B cell (primary cell): ENCODE data around the gene TMEM219. TPM values are rescaled to one million over a fixed set of nuclear protein-coding genes. Genes with fewer than 3 reads are reported as not detected.

Experiments
- ATAC-seq: fragments of 200-7000 bp; cut with Tn5 transposase; one replicate; pipeline ENCODE4 v1.10.0; 2021; ENCODE audit warnings: low read depth, mild to moderate bottlenecking, moderate number of reproducible peaks, moderate library complexity
- CTCF ChIA-PET: fragments of 350-600 bp; sonication (Branson Sonifier 250); formaldehyde crosslinking; loops from one replicate; lab custom pipeline; 2021; ENCODE audit warnings: antibody characterized with exemption, inconsistent platforms; lab: Charles Lee
- POLR2A ChIA-PET: fragments of 350-600 bp; sonication (Branson Sonifier 250); formaldehyde crosslinking; loops from one replicate; lab custom pipeline; 2021; ENCODE audit warnings: antibody characterized with exemption; lab: Charles Lee
- DNase-seq: peaks from one replicate; pipeline ENCODE4 v3.0.0; 2013
- H2AFZ ChIP-seq: 2 replicates; pipeline ENCODE4 v1.6.1; 2012; ENCODE audit warnings: mild to moderate bottlenecking, low read depth, low read length; ENCODE audit not compliant: insufficient read depth, poor library complexity, severe bottlenecking
- H3K27ac ChIP-seq, 2 donors: 1 replicate in 1 of 2; 2 replicates in 1 of 2; pipeline ENCODE4 v1.5.1; 2012 to 2013; ENCODE audit warnings: low read length in 2 of 2, mild to moderate bottlenecking in 2 of 2, moderate library complexity in 1 of 2
- H3K27me3 ChIP-seq, 4 experiments: fragments of 200-600 bp in 1 of 4; sonication (generic) in 1 of 4; replicated peaks in 1 of 4; 1 replicate in 2 of 4; 2 replicates in 2 of 4; pipeline versions ENCODE4 v1.6.1 to v1.7.0; 2013 to 2016; ENCODE audit warnings: low read length in 3 of 4, mild to moderate bottlenecking in 2 of 4, mixed read lengths in 1 of 4, moderate library complexity in 1 of 4; ENCODE audit not compliant: insufficient read depth in 4 of 4, control insufficient read depth in 3 of 4; ENCODE audit errors: control extremely low read depth in 1 of 4
- H3K36me3 ChIP-seq, 2 experiments: replicated peaks in 1 of 2; 1 replicate in 1 of 2; 2 replicates in 1 of 2; pipeline versions ENCODE4 v1.6.1 to v1.7.1; 2013; ENCODE audit warnings: low read length in 1 of 2; ENCODE audit not compliant: insufficient read depth in 2 of 2, control insufficient read depth in 1 of 2; ENCODE audit errors: control extremely low read depth in 1 of 2, extremely low read depth in 1 of 2
- H3K4me1 ChIP-seq, 2 donors: fragments of 200-600 bp in 1 of 2; sonication (generic) in 1 of 2; 1 replicate in 1 of 2; 2 replicates in 1 of 2; pipeline versions ENCODE4 v1.5.1 to v1.6.1; 2013 to 2017; ENCODE audit warnings: low read length in 2 of 2; ENCODE audit not compliant: control insufficient read depth in 2 of 2, insufficient read depth in 2 of 2
- H3K4me2 ChIP-seq: replicated peaks from 2 replicates; pipeline ENCODE3; 2012; ENCODE audit warnings: mild to moderate bottlenecking, low read depth, low read length; ENCODE audit not compliant: poor library complexity, severe bottlenecking
- H3K4me3 ChIP-seq, 5 experiments: fragments of 200-600 bp in 1 of 5; sonication (generic) in 1 of 5; 1 replicate in 3 of 5; 2 replicates in 2 of 5; pipeline versions ENCODE4 v1.5.1 to v1.7.0; 2011 to 2016; ENCODE audit warnings: low read length in 4 of 5, mild to moderate bottlenecking in 4 of 5, low read depth in 2 of 5, control low read depth in 1 of 5, moderate library complexity in 1 of 5; ENCODE audit not compliant: insufficient read depth in 1 of 5; ENCODE audit errors: control extremely low read depth in 1 of 5, extremely low read depth in 1 of 5
- H3K79me2 ChIP-seq: fragments of 200-600 bp; sonication (generic); one replicate; pipeline ENCODE4 v1.6.0; 2016; ENCODE audit warnings: low read length; ENCODE audit not compliant: control insufficient read depth, insufficient read depth
- H3K9ac ChIP-seq: fragments of 200-600 bp; sonication (generic); 2 replicates; pipeline ENCODE4 v1.6.1; 2017; ENCODE audit warnings: mild to moderate bottlenecking, low read length, moderate library complexity
- H3K9me3 ChIP-seq, 3 donors: one replicate each; pipeline versions ENCODE4 v1.6.1 to v1.7.1; 2013; ENCODE audit warnings: low read length in 2 of 3; ENCODE audit not compliant: control insufficient read depth in 2 of 3, insufficient read depth in 1 of 3; ENCODE audit errors: control extremely low read depth in 1 of 3
- H4K20me1 ChIP-seq: 2 replicates; pipeline ENCODE4 v1.6.0; 2012; ENCODE audit warnings: mild to moderate bottlenecking, low read length; ENCODE audit not compliant: insufficient read depth, control insufficient read depth, poor library complexity, severe bottlenecking
- H3K27ac Mint-ChIP-seq: one replicate; pipeline ENCODE4 v1.8.0; 2021; ENCODE audit warnings: mixed read lengths
- H3K27me3 Mint-ChIP-seq: one replicate; pipeline ENCODE4 v1.8.0; 2021; ENCODE audit warnings: mixed read lengths
- H3K4me1 Mint-ChIP-seq: one replicate; pipeline ENCODE4 v1.8.0; 2021; ENCODE audit warnings: mixed read lengths
- H3K4me3 Mint-ChIP-seq: one replicate; pipeline ENCODE4 v1.8.0; 2021; ENCODE audit warnings: mixed read lengths
- H3K9me3 Mint-ChIP-seq: one replicate; pipeline ENCODE4 v1.8.0; 2022; ENCODE audit warnings: mixed read lengths; ENCODE audit not compliant: insufficient read depth
- EZH2 ChIP-seq: IDR thresholded peaks from 2 replicates; pipeline ENCODE4 v1.6.1; 2012; ENCODE audit warnings: borderline replicate concordance, low read depth, mild to moderate bottlenecking, moderate library complexity, low read length; ENCODE audit not compliant: insufficient read depth, poor library complexity, severe bottlenecking
- WGBS: methylation state at CpG from one replicate; pipeline ENCODE4 v1.1.5; 2013; ENCODE audit warnings: missing lambda C conversion rate; ENCODE audit not compliant: insufficient coverage; 5-methylcytosine and 5-hydroxymethylcytosine counted together
- intact Hi-C: fragments of 100-400 bp; cut with micrococcal nuclease; formaldehyde crosslinking; loops from one replicate; pipeline ENCODE4 v1.10.0; 2022
- polyA plus RNA-seq: library from polyadenylated mRNA; depleted of rRNA; stranded (reverse); fragments of >200 nt; gene quantifications from 2 replicates; pipeline ENCODE4 v1.2.3, GENCODE V29; 2012
- total RNA-seq, 2 donors: library from RNA; stranded (reverse); fragments of 120-200 nt in 1 of 2; gene quantifications; 1 replicate in 1 of 2; 2 replicates in 1 of 2; pipeline versions ENCODE4 v1.2.3 to v1.2.4, GENCODE V29; 2013 to 2022
- TF ChIP-seq, protein P1 (sequence below): fragments of 200-600 bp; IDR thresholded peaks from one replicate; pipeline ENCODE4 v1.8.0; 2022; ENCODE audit warnings: antibody characterized with exemption, mild to moderate bottlenecking

TMEM219 gene
- total and polyA plus RNA-seq, 2 donors (not counting 1 experiment from before 2014, with no cell fraction given): 66.6 to 103 TPM

DNA sequence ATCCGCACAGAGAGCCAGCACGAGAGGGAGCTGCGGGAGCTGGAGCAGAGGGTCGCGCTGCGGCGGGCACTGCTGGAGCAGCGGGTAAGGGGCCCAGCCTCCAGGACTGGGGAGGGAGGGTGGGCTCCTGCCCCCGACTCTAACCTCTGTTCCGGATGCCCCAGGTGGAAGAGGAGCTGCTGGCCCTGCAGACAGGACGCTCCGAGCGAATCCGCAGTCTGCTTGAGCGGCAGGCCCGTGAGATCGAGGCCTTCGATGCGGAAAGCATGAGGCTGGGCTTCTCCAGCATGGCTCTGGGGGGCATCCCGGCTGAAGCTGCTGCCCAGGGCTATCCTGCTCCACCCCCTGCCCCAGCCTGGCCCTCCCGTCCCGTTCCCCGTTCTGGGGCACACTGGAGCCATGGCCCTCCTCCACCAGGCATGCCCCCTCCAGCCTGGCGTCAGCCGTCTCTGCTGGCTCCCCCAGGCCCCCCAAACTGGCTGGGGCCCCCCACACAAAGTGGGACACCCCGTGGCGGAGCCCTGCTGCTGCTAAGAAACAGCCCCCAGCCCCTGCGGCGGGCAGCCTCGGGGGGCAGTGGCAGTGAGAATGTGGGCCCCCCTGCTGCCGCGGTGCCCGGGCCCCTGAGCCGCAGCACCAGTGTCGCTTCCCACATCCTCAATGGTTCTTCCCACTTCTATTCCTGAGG is 29.1 kb downstream of the TMEM219 start:
- no peak for ATAC-seq
- ChIA-PET CTCF (no interaction called here), POLR2A (interaction anchor here (1.2 kb wide), 1 partner anchor 11 kb away, joined by 6 read pairs; no protein-coding TSS in a partner anchor)
- TF ChIP-seq EZH2: no peak
- TF ChIP-seq, protein P1, sequence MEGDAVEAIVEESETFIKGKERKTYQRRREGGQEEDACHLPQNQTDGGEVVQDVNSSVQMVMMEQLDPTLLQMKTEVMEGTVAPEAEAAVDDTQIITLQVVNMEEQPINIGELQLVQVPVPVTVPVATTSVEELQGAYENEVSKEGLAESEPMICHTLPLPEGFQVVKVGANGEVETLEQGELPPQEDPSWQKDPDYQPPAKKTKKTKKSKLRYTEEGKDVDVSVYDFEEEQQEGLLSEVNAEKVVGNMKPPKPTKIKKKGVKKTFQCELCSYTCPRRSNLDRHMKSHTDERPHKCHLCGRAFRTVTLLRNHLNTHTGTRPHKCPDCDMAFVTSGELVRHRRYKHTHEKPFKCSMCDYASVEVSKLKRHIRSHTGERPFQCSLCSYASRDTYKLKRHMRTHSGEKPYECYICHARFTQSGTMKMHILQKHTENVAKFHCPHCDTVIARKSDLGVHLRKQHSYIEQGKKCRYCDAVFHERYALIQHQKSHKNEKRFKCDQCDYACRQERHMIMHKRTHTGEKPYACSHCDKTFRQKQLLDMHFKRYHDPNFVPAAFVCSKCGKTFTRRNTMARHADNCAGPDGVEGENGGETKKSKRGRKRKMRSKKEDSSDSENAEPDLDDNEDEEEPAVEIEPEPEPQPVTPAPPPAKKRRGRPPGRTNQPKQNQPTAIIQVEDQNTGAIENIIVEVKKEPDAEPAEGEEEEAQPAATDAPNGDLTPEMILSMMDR: no peak
- no peaks in the 10 kb centered on the region for H3K27me3 Mint-ChIP-seq
- H3K79me2 ChIP-seq: peaks cover under 1% of the 10 kb centered on the region
- H3K27me3 ChIP-seq: no peaks in the 10 kb centered on the region
- H3K9me3 ChIP-seq: no peaks in the 10 kb centered on the region
- no peak overlapping the region for H3K9ac ChIP-seq
- H3K36me3 ChIP-seq: peaks cover 0 to 48% of the 10 kb centered on the region in 2 experiments
- no peaks in the 10 kb centered on the region for H4K20me1 ChIP-seq
- peaks cover 19% of the 10 kb centered on the region for H3K4me1 Mint-ChIP-seq
- H3K4me3 ChIP-seq: no peak overlapping the region
- H3K4me1 ChIP-seq: peaks cover 8 to 14% of the 10 kb centered on the region in 2 donors
- intact Hi-C loops: no loop called here
- WGBS: 97% methylated on average over 31 of the region's 35 CpGs
- H3K9me3 Mint-ChIP-seq: no peaks in the 10 kb centered on the region
- no peak overlapping the region for H3K27ac Mint-ChIP-seq
- no peak overlapping the region for H3K4me2 ChIP-seq
- DNase-seq: no peak
- no peak overlapping the region for H2AFZ ChIP-seq
- no peak overlapping the region for H3K4me3 Mint-ChIP-seq
- no peak overlapping the region for H3K27ac ChIP-seq

DNA sequence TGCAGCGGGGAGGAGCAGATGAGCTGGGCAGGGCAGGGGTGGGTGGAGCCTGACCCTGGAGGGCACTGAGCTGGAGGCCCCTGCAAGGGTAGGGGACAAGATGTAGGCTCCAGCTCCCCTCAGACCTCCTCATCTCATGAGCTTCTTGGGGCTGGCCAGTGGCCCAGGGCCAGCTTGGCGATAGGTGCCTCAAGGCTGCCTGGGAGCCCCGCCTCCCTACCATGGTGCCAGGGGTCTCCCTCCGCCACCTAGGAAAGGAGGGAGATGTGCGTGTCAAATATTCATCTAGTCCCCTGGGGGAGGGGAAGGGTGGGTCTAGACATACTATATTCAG is 29.7 kb downstream of the TMEM219 start:
- TF ChIP-seq EZH2: no peak
- TF ChIP-seq, protein P1: no peak
- no peaks in the 10 kb centered on the region for H4K20me1 ChIP-seq
- peaks cover 8 to 15% of the 10 kb centered on the region in 2 donors for H3K4me1 ChIP-seq
- H3K9ac ChIP-seq: no peak overlapping the region
- no peaks in the 10 kb centered on the region for H3K9me3 ChIP-seq
- H3K4me3 ChIP-seq: no peak overlapping the region
- CTCF ChIA-PET: no interaction called here
- ATAC-seq (no peak), DNase-seq (no peak)
- H3K4me1 Mint-ChIP-seq: peaks cover 24% of the 10 kb centered on the region
- no peak overlapping the region for H3K27ac Mint-ChIP-seq
- H3K4me2 ChIP-seq: no peak overlapping the region
- H2AFZ ChIP-seq: no peak overlapping the region
- no peaks in the 10 kb centered on the region for H3K27me3 ChIP-seq
- no peak overlapping the region for H3K4me3 Mint-ChIP-seq
- H3K36me3 ChIP-seq: peaks cover 0 to 43% of the 10 kb centered on the region in 2 experiments
- POLR2A ChIA-PET: interaction anchor here (1.2 kb wide), 1 partner anchor 11 kb away, joined by 6 read pairs; no protein-coding TSS in a partner anchor
- peaks cover 5% of the 10 kb centered on the region for H3K79me2 ChIP-seq
- WGBS: no CpG with 5 or more reads among the region's 5 CpGs
- intact Hi-C loops: no loop called here
- H3K27me3 Mint-ChIP-seq: no peaks in the 10 kb centered on the region
- H3K27ac ChIP-seq: no peak overlapping the region
- no peaks in the 10 kb centered on the region for H3K9me3 Mint-ChIP-seq
